NCI-H748 (cell line): ENCODE results near the gene PRDM11.
A peak's percentile ranks its signal among the peaks of the same experiment; 100 is the strongest.

Source experiments
- DNase-seq: peaks from one replicate; lab custom pipeline; 2025; ENCODE audit not compliant: unreplicated experiment; lab: John Stamatoyannopoulos, UW

The PRDM11 gene

GRCh38 chr11:45209000-45209879 lies 62.8 kb downstream of the PRDM11 start:
- DNase-seq: no peak

DNA sequence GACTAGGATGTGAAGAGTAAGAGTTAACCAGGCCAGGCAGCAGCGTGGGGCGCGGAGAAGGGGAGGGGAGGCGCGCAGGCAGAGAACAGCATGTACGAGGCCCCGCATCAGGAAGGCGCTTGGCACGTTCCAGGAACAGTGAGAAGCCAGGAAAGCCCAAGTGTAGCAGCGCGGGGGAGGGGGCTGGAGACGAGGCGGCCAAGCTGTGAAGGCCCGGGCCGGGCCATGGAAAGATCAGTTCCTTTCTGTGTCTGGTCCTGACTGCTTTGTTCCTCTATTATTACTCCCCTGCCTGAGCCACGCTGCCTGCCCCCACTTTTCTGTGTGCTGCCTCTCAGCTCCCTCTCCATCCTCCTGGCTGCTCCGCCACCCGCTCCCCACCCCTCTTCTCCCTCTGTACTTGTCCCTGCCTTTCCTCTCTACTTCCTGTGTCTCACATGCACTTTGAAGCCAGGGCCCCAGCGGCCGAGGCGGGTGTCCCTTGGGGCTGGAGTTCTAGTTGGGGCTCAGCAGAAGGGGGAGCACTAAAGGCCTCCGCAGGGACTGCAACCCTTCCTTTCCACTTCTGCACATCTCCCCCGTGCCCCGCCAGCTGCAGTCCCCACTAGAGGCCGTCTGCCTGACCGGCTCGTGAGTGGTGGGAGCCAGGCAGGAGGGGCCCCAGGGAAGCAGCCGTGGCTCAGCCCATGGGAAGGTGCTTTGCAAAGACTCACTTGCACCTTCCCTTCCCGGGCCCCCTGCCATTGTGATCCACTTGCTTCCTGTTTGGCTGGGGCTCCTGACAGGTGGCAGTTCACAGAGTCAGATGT lies 63.7 kb downstream of the PRDM11 start:
- no peak for DNase-seq

- DNase-seq: no peak
Observed at GRCh38 chr11:45210846-45211245, 64.4 kb downstream of the PRDM11 start.

DNA sequence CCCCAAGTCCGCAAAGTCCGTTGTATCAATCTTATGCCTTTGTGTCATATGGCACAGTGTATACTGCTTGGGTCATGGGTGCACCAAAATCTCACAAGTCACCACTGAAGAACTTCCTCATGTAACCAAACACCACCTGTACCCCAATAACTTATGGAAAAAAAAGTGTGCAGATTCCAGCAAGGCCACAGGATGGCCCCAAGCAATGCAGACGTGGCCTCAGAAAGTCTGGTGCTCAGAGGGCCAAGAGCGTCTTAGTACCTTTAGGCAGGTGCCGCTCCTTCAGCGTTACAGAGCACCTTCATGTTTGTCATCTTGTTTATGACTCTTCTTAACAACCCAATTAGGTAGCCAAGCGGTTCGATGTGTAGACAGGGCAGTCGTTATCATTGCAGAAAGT lies 65.3 kb downstream of the PRDM11 start:
- no peak for DNase-seq

- no peak for DNase-seq
Observed at GRCh38 chr11:45212566-45213315, 66.3 kb downstream of the PRDM11 start.

DNA sequence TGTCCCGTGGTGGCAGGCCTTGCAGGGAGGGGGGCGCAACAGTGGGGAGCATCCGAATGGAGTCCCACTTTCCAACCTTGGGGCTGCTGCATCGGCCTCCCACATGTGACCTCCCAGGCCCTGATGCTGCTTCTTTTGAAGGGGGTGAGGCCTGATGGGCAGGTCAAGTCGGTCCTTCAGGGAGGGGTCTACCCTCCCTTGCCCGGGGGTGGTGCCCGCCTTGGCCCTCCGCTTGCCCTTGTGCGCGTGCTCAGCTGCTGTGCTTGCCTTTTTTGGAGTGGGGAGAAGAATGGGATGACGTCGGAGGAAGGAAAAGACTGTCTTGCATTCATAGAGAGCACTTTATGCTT lies 66.9 kb downstream of the PRDM11 start:
- no peak for DNase-seq

- DNase-seq: no peak
Observed at GRCh38 chr11:45213717-45214116, 67.3 kb downstream of the PRDM11 start.

DNA sequence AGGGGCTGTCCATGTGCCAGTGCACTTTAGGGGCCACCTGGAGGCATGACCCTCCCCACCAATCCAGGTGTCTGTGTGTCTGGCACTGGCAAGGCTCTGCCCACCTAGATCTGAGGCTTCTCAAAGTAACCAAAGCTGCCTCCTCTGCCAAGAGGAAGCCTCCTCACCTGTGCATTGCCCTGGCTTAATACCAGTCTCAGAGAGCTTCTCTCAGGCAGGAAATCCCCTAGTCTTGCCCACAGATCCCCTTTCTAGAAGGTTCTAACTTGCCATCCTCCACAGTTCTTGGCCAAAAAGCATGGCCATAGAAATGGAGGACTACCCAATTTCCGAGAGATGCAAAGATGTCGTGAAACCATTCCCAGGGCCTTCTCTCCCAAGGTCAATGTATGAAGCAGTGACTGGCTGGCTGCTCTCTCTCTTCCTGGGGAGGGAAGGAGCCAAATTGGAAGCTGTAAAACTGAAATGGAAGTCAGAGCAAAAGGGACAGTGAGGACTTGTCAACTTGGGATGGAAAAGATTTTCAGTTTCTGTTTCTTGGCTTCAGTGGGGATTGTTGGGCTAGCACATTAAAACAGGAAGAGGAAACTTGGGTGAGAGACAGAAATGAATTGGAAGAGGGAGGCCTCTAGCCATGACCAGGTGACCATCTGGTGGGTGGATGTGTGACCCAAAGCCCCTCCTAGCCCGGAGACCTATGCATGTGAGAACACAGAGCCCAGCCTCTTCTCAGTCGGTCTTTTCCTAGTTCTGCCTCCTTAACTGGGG lies 68.8 kb downstream of the PRDM11 start:
- DNase-seq: no peak

- no peak for DNase-seq
Observed at GRCh38 chr11:45216031-45216430, 69.6 kb downstream of the PRDM11 start.

GRCh38 chr11:45216901-45217300 lies 70.5 kb downstream of the PRDM11 start:
- no peak for DNase-seq

- DNase-seq: no peak
Observed at GRCh38 chr11:45217991-45218390, 71.6 kb downstream of the PRDM11 start.

- DNase-seq: no peak
Observed at GRCh38 chr11:45218705-45219104, 72.3 kb downstream of the PRDM11 start.

DNA sequence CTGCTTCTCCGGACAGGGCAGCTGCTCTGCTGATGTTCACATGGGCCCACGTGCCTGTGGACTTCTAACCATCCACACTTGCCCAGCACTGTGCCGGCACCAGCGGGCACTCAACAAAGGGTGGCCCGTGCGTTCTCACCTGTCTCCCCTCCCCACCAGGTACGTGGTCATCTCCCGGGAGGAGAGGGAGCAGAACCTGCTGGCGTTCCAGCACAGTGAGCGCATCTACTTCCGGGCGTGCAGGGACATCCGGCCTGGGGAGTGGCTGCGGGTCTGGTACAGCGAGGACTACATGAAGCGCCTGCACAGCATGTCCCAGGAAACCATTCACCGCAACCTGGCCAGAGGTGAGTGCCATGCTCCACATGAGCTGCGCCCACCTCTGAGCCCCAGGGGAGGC lies 73.0 kb downstream of the PRDM11 start:
- DNase-seq: no peak

- DNase-seq: no peak
Observed at GRCh38 chr11:45223496-45223895, 77.1 kb downstream of the PRDM11 start.

GRCh38 chr11:45224766-45225165 lies 78.3 kb downstream of the PRDM11 start:
- no peak for DNase-seq

DNA sequence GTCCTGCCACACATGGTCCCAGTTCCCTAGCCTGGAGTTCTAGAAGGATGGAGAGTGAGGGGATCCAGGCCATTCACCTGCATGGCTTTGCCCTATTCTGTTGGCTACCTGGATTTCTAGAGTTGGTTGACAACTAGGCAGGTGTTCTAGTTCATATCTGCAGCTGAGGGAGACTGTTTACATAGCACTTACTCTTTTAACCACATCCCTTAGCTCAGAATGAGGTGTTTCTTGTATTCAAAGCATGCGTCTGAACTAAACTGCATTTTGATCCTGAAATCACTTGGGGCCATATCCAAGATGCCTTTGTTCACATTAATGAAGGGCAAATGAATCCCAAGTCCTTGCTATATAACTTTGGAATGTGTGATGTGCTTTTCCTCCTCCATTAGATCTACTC lies 78.8 kb downstream of the PRDM11 start:
- DNase-seq: peak; percentile 41

GRCh38 chr11:45225961-45226871 lies 79.8 kb downstream of the PRDM11 start:
- no peak for DNase-seq

DNA sequence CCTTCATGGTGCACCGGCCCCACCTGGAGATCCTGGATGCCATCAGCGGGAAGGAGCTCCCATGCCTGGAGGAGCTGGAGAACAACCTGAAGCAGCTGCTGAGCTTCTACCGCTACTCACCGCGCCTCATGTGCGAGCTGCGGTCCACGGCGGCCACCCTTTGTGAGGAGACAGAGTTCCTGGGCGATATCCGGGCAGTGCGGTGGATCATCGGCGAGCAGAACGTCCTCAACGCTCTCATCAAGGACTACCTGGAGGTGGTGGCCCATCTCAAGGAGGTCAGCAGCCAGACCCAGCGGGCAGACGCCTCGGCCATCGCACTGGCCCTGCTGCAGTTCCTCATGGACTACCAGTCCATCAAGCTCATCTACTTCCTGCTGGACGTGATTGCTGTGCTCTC lies 80.5 kb downstream of the PRDM11 start:
- DNase-seq: no peak

GRCh38 chr11:45227836-45228235 lies 81.4 kb downstream of the PRDM11 start:
- no peak for DNase-seq
